Fibroblast of lung (primary cell): ENCODE measurements around the gene FGGY.

Experiments
- CTCF ChIP-seq, 2 donors: IDR thresholded peaks in 1 of 2; conservative IDR thresholded peaks in 1 of 2; 1 replicate in 1 of 2; 2 replicates in 1 of 2; pipeline ENCODE4 v1.5.1; 2011 to 2012; ENCODE audit warnings: low read length in 2 of 2, control low read depth in 1 of 2, inconsistent platforms in 1 of 2, low read depth in 1 of 2, mild to moderate bottlenecking in 1 of 2
- EZH2 ChIP-seq: IDR thresholded peaks from 2 replicates; pipeline ENCODE4 v1.5.1; 2012; ENCODE audit warnings: low read length, control low read depth, mild to moderate bottlenecking; ENCODE audit errors: missing control alignments

- TF ChIP-seq CTCF (conservative IDR thresholded peaks at IDR 0.05 in 1 of 2, IDR thresholded peaks at IDR 0.05 in 1 of 2; ENCODE audit: low read depth in 1 of 2, low read length in 2 of 2): no peak
- TF ChIP-seq EZH2: no peak
These were observed 57.9 kb downstream of the FGGY start for GRCh38 chr1:59354709-59355337.
